OCI-LY3 (cell line): Measurements from ENCODE around the gene SMDT1.
A peak's percentile ranks its signal among the peaks of the same experiment; 100 is the strongest.
"Not testable (repeated sequence)": the region's sequence is repeated elsewhere in the genome, so short reads cannot be mapped to it uniquely, and the experiment has no call there.

Experiments used
- H2AFZ ChIP-seq: fragments of 200-600, 300-600 bp; shearing (Covaris generic); 2 replicates; pipeline ENCODE4 v1.6.0; 2014; ENCODE audit warnings: antibody characterized with exemption, low read depth, low read length
- H3K27ac ChIP-seq: fragments of 200-600, 300-600 bp; sonication (generic); 2 replicates; pipeline ENCODE4 v1.5.1; 2014; ENCODE audit warnings: mild to moderate bottlenecking, low read length, moderate library complexity, mixed read lengths
- H3K27me3 ChIP-seq: fragments of 200-600, 300-600 bp; sonication (generic); 2 replicates; pipeline ENCODE4 v1.6.1; 2014; ENCODE audit warnings: low read depth, low read length, mixed read lengths
- H3K36me3 ChIP-seq: fragments of 200-600, 300-600 bp; sonication (generic); replicated peaks from 2 replicates; pipeline ENCODE3; 2014; ENCODE audit warnings: low read depth, low read length, mixed read lengths
- H3K4me1 ChIP-seq: fragments of 300-600, 200-600 bp; sonication (generic); 2 replicates; pipeline ENCODE4 v1.6.1; 2014; ENCODE audit warnings: low read length, mixed read lengths
- H3K4me2 ChIP-seq: fragments of 200-600, 300-600 bp; sonication (generic); 2 replicates; pipeline ENCODE4 v1.6.1; 2014; ENCODE audit warnings: low read length, mixed read lengths
- H3K4me3 ChIP-seq: fragments of 300-600, 200-600 bp; sonication (generic); 2 replicates; pipeline ENCODE4 v1.5.1; 2014; ENCODE audit warnings: antibody characterized with exemption, mild to moderate bottlenecking, low read length, moderate library complexity
- H3K79me2 ChIP-seq: fragments of 300-600, 200-600 bp; shearing (Covaris generic); 2 replicates; pipeline ENCODE4 v1.6.1; 2014; ENCODE audit warnings: mild to moderate bottlenecking, low read length, mixed read lengths
- H3K9ac ChIP-seq: fragments of 300-600, 200-600 bp; shearing (Covaris generic); 2 replicates; pipeline ENCODE4 v1.6.0; 2014; ENCODE audit warnings: mild to moderate bottlenecking, low read length, moderate library complexity
- H3K9me3 ChIP-seq: fragments of 200-600, 300-600 bp; shearing (Covaris generic); 2 replicates; pipeline ENCODE4 v1.6.1; 2014; ENCODE audit warnings: low read length, mixed read lengths; ENCODE audit not compliant: insufficient read depth
- H4K20me1 ChIP-seq: fragments of 200-600, 300-600 bp; sonication (generic); 2 replicates; pipeline ENCODE4 v1.6.1; 2016; ENCODE audit warnings: low read length, mixed read lengths; ENCODE audit not compliant: insufficient read depth
- CTCF ChIP-seq: fragments of 200-600, 300-600 bp; sonication (generic); IDR thresholded peaks from 2 replicates; pipeline ENCODE4 v1.5.1; 2014; ENCODE audit warnings: antibody characterized with exemption, low read length, low read depth
- EZH2phosphoT487 ChIP-seq: fragments of 200-600 bp; shearing (Covaris generic); IDR thresholded peaks from 2 replicates; pipeline ENCODE4 v1.6.1; 2018; ENCODE audit warnings: antibody characterized with exemption, mixed run types, low read depth

Gene SMDT1

GRCh38 chr22:42067671-42068251, 11.7 kb upstream of the SMDT1 start:
- Histone ChIP-seq H3K36me3 (peaks cover 52% of the 10 kb centered on the region), H3K9me3 (no peaks in the 10 kb centered on the region), H3K4me3 (no peak overlapping the region), H3K9ac (no peak overlapping the region), H4K20me1 (no peaks in the 10 kb centered on the region), H3K4me1 (peaks cover 16% of the 10 kb centered on the region), H3K4me2 (no peak overlapping the region), H3K27ac (no peak overlapping the region), H3K79me2 (peaks cover 19% of the 10 kb centered on the region), H3K27me3 (no peaks in the 10 kb centered on the region), H2AFZ (no peak overlapping the region)
- TF ChIP-seq CTCF (no peak), EZH2phosphoT487 (no peak)

DNA sequence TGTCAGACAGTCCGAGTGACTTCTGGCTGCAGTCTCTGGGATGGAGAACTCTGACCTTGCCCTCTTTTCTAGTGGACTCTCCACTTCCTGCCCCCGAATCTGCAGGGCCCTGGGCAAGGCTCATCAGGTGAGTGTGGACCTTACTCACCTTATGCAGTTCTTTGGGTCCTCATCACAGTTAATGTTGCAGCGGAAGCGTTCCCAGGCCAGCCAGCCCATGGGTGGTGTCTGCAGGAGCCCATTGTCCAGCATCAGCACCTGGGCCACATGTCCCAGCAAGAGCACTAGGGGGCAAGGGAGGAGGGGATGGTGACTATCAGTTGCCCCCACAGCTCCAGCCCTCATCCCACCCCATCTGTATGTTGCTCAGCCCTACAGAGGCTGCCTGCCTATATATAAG, 11.2 kb upstream of the SMDT1 start:
- H3K27ac ChIP-seq = no peak overlapping the region
- H3K79me2 ChIP-seq = peaks cover 19% of the 10 kb centered on the region
- H3K9ac ChIP-seq = no peak overlapping the region
- H3K4me3 ChIP-seq = no peak overlapping the region
- TF ChIP-seq CTCF (no peak), EZH2phosphoT487 (no peak)
- no peak overlapping the region for H2AFZ ChIP-seq
- peaks cover 16% of the 10 kb centered on the region for H3K4me1 ChIP-seq
- H3K27me3 ChIP-seq = no peaks in the 10 kb centered on the region
- H3K9me3 ChIP-seq = no peaks in the 10 kb centered on the region
- no peaks in the 10 kb centered on the region for H4K20me1 ChIP-seq
- peaks cover 48% of the 10 kb centered on the region for H3K36me3 ChIP-seq
- H3K4me2 ChIP-seq = no peak overlapping the region

GRCh38 chr22:42069801-42070516, 9.5 kb upstream of the SMDT1 start:
- H3K9me3 ChIP-seq = no peaks in the 10 kb centered on the region
- H3K9ac ChIP-seq = peak overlapping the region; percentile 85
- peaks cover 16% of the 10 kb centered on the region for H3K4me1 ChIP-seq
- peaks cover 43% of the 10 kb centered on the region for H3K36me3 ChIP-seq
- H3K27me3 ChIP-seq = no peaks in the 10 kb centered on the region
- H4K20me1 ChIP-seq = no peaks in the 10 kb centered on the region
- H2AFZ ChIP-seq = peak overlapping the region; percentile 34; the same call in 1 of the 2 replicates
- H3K4me2 ChIP-seq = peak overlapping the region; percentile 96
- H3K79me2 ChIP-seq = peaks cover 19% of the 10 kb centered on the region
- peak overlapping the region; percentile 79 for H3K27ac ChIP-seq
- H3K4me3 ChIP-seq = peak overlapping the region; percentile 82
- TF ChIP-seq CTCF = no peak
- TF ChIP-seq EZH2phosphoT487 = no peak

DNA sequence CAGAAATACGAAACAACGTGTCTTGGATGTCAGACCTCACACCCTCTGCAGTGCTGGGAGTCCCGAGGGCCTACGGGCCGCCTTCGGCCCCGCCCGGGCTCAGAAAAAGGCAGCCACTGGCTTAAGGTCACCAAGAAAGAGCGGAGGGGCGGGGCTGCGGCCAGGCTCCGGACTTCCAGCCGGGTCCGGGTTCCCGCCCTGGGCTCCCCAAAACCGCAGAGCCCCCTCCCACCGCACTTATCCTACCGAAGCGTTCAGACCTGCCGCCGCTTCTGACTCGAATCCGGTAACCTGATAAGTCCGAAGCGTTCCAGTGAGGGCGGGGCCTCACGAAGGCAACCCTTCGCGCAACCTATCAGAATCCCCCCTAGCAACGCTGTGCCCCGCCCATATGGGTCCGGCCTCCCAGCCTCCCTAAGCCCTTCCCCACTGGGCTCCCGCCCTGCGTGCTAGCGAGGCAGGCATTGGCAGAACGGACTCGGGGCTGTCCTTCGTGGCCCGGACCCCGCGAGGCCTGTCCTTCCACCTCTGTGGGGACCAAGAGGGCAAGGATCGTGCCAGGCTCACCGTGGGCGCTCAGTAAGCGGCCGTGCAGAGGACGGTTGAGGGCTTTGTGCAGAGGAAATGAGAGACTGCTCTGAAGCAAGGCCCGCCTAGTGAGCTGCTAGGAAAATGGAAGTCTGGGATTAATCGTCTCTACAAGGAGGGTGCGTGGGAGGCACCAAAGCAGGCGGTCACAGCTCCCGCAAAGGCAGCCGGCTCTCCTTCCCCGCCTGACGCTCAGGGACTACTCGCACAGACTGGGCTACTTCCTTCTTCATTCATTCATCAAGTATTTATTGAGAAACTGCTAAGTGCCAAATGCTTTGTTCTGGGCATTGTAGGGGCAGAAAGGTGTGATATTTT, 8.7 kb upstream of the SMDT1 start, which contains the start of gene NAGA:
NAGA (minus strand) TSS at position 296 of the 906 bp plus-strand sequence. CDS start 515 bp downstream, outside the sequence.
- Histone ChIP-seq H4K20me1 (no peaks in the 10 kb centered on the region), H3K9ac (peak within 1 kb of the TSS; percentile 85), H3K79me2 (peaks cover 19% of the 10 kb centered on the region), H3K4me3 (peak within 1 kb of the TSS; percentile 82), H2AFZ (peak within 1 kb of the TSS; percentile 85), H3K36me3 (peaks cover 34% of the 10 kb centered on the region), H3K9me3 (no peaks in the 10 kb centered on the region), H3K27me3 (no peaks in the 10 kb centered on the region), H3K4me1 (peaks cover 16% of the 10 kb centered on the region), H3K4me2 (peak within 1 kb of the TSS; percentile 96), H3K27ac (peak within 1 kb of the TSS; percentile 79)
- no peak for TF ChIP-seq CTCF
- TF ChIP-seq EZH2phosphoT487 = no peak

DNA sequence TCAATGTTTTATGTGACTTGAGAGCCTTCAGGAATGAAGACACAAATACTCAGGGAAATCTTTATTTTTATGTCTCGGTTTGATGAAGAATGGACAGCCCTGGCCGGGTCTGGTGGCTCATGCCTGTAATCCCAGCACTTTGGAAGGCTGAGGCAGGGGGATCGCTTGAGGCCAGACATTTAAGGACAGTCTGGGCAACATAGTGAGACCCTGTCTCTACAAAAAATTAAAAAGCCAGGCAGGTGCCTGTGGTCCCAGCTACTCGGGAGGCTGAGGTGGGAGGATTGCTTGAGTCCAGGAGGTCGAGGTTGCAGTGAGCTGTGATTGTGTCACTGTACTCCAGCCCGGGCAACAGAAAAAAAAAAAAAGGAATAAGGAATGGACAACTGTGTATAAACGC, 8.0 kb upstream of the SMDT1 start:
- Histone ChIP-seq H3K4me2 (peak overlapping the region; percentile 96), H3K36me3 (peaks cover 27% of the 10 kb centered on the region), H3K79me2 (peaks cover 19% of the 10 kb centered on the region), H3K4me1 (peaks cover 16% of the 10 kb centered on the region), H3K4me3 (peak overlapping the region; percentile 82), H3K9ac (peak overlapping the region; percentile 85; the same call in 1 of the 2 replicates)
- H2AFZ ChIP-seq, H3K27me3 ChIP-seq, H3K27ac ChIP-seq, H4K20me1 ChIP-seq, H3K9me3 ChIP-seq: not testable (repeated sequence)
